NCI-H2029 treated with DMSO at 0.1 percent for 48 hours (cell line): Measurements from ENCODE around the gene ULK2.

Source experiments
- DNase-seq: peaks from one replicate; lab custom pipeline; 2025; lab: John Stamatoyannopoulos, UW

The ULK2 gene

GRCh38 chr17:19747159-19747719 lies 120.5 kb downstream of the ULK2 start:
- no peak for DNase-seq

GRCh38 chr17:19746517-19746916 lies 121.2 kb downstream of the ULK2 start:
- DNase-seq: no peak

- DNase-seq: no peak
Observed at GRCh38 chr17:19744922-19745757, 122.6 kb downstream of the ULK2 start.

- DNase-seq: no peak
Observed at GRCh38 chr17:19744492-19744891, 123.2 kb downstream of the ULK2 start.

GRCh38 chr17:19743101-19744100 lies 124.3 kb downstream of the ULK2 start:
- DNase-seq: no peak

- DNase-seq: no peak
Observed at GRCh38 chr17:19742495-19742894, 125.2 kb downstream of the ULK2 start.

GRCh38 chr17:19741832-19742457 lies 125.8 kb downstream of the ULK2 start:
- no peak for DNase-seq

GRCh38 chr17:19740933-19741332 lies 126.8 kb downstream of the ULK2 start:
- no peak for DNase-seq

- no peak for DNase-seq
Observed at GRCh38 chr17:19739241-19740201, 128.2 kb downstream of the ULK2 start.

GRCh38 chr17:19738757-19739156 lies 129.0 kb downstream of the ULK2 start:
- no peak for DNase-seq

GRCh38 chr17:19738073-19738449 lies 129.7 kb downstream of the ULK2 start:
- DNase-seq: no peak

GRCh38 chr17:19737305-19738072 lies 130.2 kb downstream of the ULK2 start:
- no peak for DNase-seq

- no peak for DNase-seq
Observed at GRCh38 chr17:19736071-19736470, 131.7 kb downstream of the ULK2 start.

GRCh38 chr17:19733953-19734526 lies 133.7 kb downstream of the ULK2 start:
- DNase-seq: no peak

- DNase-seq: no peak
Observed at GRCh38 chr17:19731626-19732025, 136.1 kb downstream of the ULK2 start.

- no peak for DNase-seq
Observed at GRCh38 chr17:19730843-19731242, 136.9 kb downstream of the ULK2 start.

GRCh38 chr17:19729900-19730299 lies 137.8 kb downstream of the ULK2 start:
- no peak for DNase-seq

GRCh38 chr17:19728084-19728495 lies 139.6 kb downstream of the ULK2 start:
- peak; percentile 54 for DNase-seq

GRCh38 chr17:19727501-19728078 lies 140.1 kb downstream of the ULK2 start:
- DNase-seq: peak; percentile 52
